Suprapubic skin (tissue), 4 donors: Measurements from ENCODE around the gene EIF2AK2. TPM values are rescaled to one million over a fixed set of nuclear protein-coding genes. Genes with fewer than 3 reads are reported as not detected.

ENCODE experiments used
- DNase-seq, 2 donors: peaks; one replicate each; pipeline ENCODE4 v3.0.0-alpha.2; 2019; ENCODE audit warnings: low spot score in 2 of 2
- H3K27ac ChIP-seq: fragments of 200-600 bp; sonication (generic); one replicate; pipeline ENCODE4 v1.5.1; 2019
- H3K27me3 ChIP-seq: fragments of 200-600 bp; sonication (generic); one replicate; pipeline ENCODE4 v1.5.1; 2019
- H3K36me3 ChIP-seq: fragments of 200-600 bp; sonication (generic); one replicate; pipeline ENCODE4 v1.5.1; 2019
- H3K4me1 ChIP-seq: fragments of 200-600 bp; sonication (generic); one replicate; pipeline ENCODE4 v1.5.1; 2019
- H3K4me3 ChIP-seq: fragments of 200-600 bp; sonication (generic); one replicate; pipeline ENCODE4 v1.5.1; 2019; ENCODE audit warnings: mild to moderate bottlenecking
- H3K9me3 ChIP-seq: fragments of 200-600 bp; sonication (generic); one replicate; pipeline ENCODE4 v1.5.1; 2019
- CTCF ChIP-seq, 2 donors: fragments of 200-600 bp in 1 of 2; fragments of 450-650 bp in 1 of 2; sonication (generic) in 1 of 2; IDR thresholded peaks; one replicate each; pipeline ENCODE4 v1.5.1; 2016 to 2019; ENCODE audit warnings: antibody characterized with exemption in 2 of 2, mild to moderate bottlenecking in 1 of 2, moderate library complexity in 1 of 2
- EP300 ChIP-seq: sonication (generic); formaldehyde crosslinking; IDR thresholded peaks from one replicate; pipeline ENCODE4 v1.6.1; 2017; ENCODE audit warnings: antibody characterized with exemption
- POLR2A ChIP-seq, 2 donors: fragments of 450-650 bp; IDR thresholded peaks; one replicate each; pipeline ENCODE4 v1.6.1; 2017; ENCODE audit warnings: antibody characterized with exemption in 2 of 2, mild to moderate bottlenecking in 2 of 2, moderate library complexity in 2 of 2
- POLR2AphosphoS5 ChIP-seq, 3 donors: sonication (generic); formaldehyde crosslinking; IDR thresholded peaks; one replicate each; pipeline ENCODE4 v1.6.1; 2017; ENCODE audit warnings: antibody characterized with exemption in 3 of 3
- WGBS: methylation state at CpG from one replicate; pipeline ENCODE4 v1.1.5; 2018; 5-methylcytosine and 5-hydroxymethylcytosine counted together
- total RNA-seq, 4 donors: library from RNA; depleted of rRNA; stranded (reverse); fragments of >200 nt; gene quantifications; one replicate each; pipeline ENCODE4 v1.1.0, GENCODE V29; 2016

Gene EIF2AK2
- total RNA-seq, 4 donors from 2014 or later, result 6.5 to 10.8 (median 9.1) TPM

- WGBS, result 2% methylated on average over 10 of the region's 10 CpGs
- no peak for TF ChIP-seq POLR2AphosphoS5 (IDR thresholded peaks at IDR 0.05)
- TF ChIP-seq CTCF (IDR thresholded peaks at IDR 0.05), result no peak
- no peak for TF ChIP-seq POLR2A (IDR thresholded peaks at IDR 0.05)
- TF ChIP-seq EP300, result no peak
- Histone ChIP-seq H3K36me3 (peaks cover 15% of the 10 kb centered on the region), H3K4me1 (peaks cover 30% of the 10 kb centered on the region), H3K9me3 (no peaks in the 10 kb centered on the region), H3K27ac (peak overlapping the region; percentile 73), H3K27me3 (no peaks in the 10 kb centered on the region), H3K4me3 (peak overlapping the region; percentile 86)
- no peak for DNase-seq
Observed at GRCh38 chr2:37084797-37085196, 72.0 kb downstream of the EIF2AK2 start.

GRCh38 chr2:37083873-37084794, 72.6 kb downstream of the EIF2AK2 start, which contains the start of the genes GPATCH11 and HEATR5B:
TSS of gene GPATCH11 (plus strand) at chr2:37084518. CDS start at chr2:37088382, 3,864 bp downstream.
TSS of gene HEATR5B (minus strand) at chr2:37084372. CDS start at chr2:37083414, 958 bp downstream.
- Histone ChIP-seq H3K9me3 (no peaks in the 10 kb centered on the region), H3K4me3 (peak within 1 kb of the TSS; percentile 86), H3K36me3 (peaks cover 8% of the 10 kb centered on the region), H3K27me3 (no peaks in the 10 kb centered on the region), H3K4me1 (peaks cover 33% of the 10 kb centered on the region), H3K27ac (peak within 1 kb of the TSS; percentile 73)
- 1% methylated on average over 64 of the region's 74 CpGs for WGBS
- peak; percentile 95 for DNase-seq
- TF ChIP-seq POLR2A (IDR thresholded peaks at IDR 0.05), result no peak
- TF ChIP-seq EP300, result no peak
- no peak for TF ChIP-seq CTCF (IDR thresholded peaks at IDR 0.05)
- TF ChIP-seq POLR2AphosphoS5 (IDR thresholded peaks at IDR 0.05), result no peak

GRCh38 chr2:37080689-37081088, 76.1 kb downstream of the EIF2AK2 start:
- H3K4me1 ChIP-seq, result peaks cover 31% of the 10 kb centered on the region
- DNase-seq, result no peak
- H3K9me3 ChIP-seq, result no peaks in the 10 kb centered on the region
- WGBS, result 40% methylated on average over 3 of the region's 3 CpGs
- TF ChIP-seq POLR2A (IDR thresholded peaks at IDR 0.05) (no peak), POLR2AphosphoS5 (IDR thresholded peaks at IDR 0.05) (no peak), CTCF (IDR thresholded peaks at IDR 0.05) (no peak), EP300 (no peak)
- no peak overlapping the region for H3K27ac ChIP-seq
- peaks cover 24% of the 10 kb centered on the region for H3K36me3 ChIP-seq
- H3K4me3 ChIP-seq, result no peak overlapping the region
- H3K27me3 ChIP-seq, result no peaks in the 10 kb centered on the region

GRCh38 chr2:37080266-37080665, 76.5 kb downstream of the EIF2AK2 start:
- no peaks in the 10 kb centered on the region for H3K27me3 ChIP-seq
- peaks cover 27% of the 10 kb centered on the region for H3K4me1 ChIP-seq
- H3K4me3 ChIP-seq, result no peak overlapping the region
- WGBS, result 62% methylated on average over 2 of the region's 2 CpGs
- DNase-seq, result no peak
- H3K9me3 ChIP-seq, result no peaks in the 10 kb centered on the region
- TF ChIP-seq CTCF (IDR thresholded peaks at IDR 0.05) (no peak), EP300 (no peak), POLR2A (IDR thresholded peaks at IDR 0.05) (no peak), POLR2AphosphoS5 (IDR thresholded peaks at IDR 0.05) (no peak)
- H3K36me3 ChIP-seq, result peaks cover 27% of the 10 kb centered on the region
- H3K27ac ChIP-seq, result no peak overlapping the region

- WGBS, result 97% methylated on average over 2 of the region's 2 CpGs
- no peak for TF ChIP-seq POLR2AphosphoS5 (IDR thresholded peaks at IDR 0.05)
- TF ChIP-seq CTCF (IDR thresholded peaks at IDR 0.05), result no peak
- TF ChIP-seq EP300, result no peak
- no peak for TF ChIP-seq POLR2A (IDR thresholded peaks at IDR 0.05)
- H3K36me3 ChIP-seq, result peaks cover 77% of the 10 kb centered on the region
Observed at GRCh38 chr2:37070931-37071330, 85.8 kb downstream of the EIF2AK2 start.

More at GRCh38 chr2:37070931-37071330, 85.8 kb downstream of the EIF2AK2 start:
- Histone ChIP-seq H3K9me3 (no peaks in the 10 kb centered on the region), H3K27ac (no peak overlapping the region), H3K4me1 (no peaks in the 10 kb centered on the region), H3K4me3 (no peak overlapping the region), H3K27me3 (no peaks in the 10 kb centered on the region)
- DNase-seq, result no peak
